Suprapubic skin (tissue), 4 donors: Measurements from ENCODE around the gene TBC1D21. TPM values are rescaled to one million over a fixed set of nuclear protein-coding genes. Genes with fewer than 3 reads are reported as not detected.

Source experiments
- DNase-seq, 2 donors: peaks; one replicate each; pipeline ENCODE4 v3.0.0-alpha.2; 2019; ENCODE audit warnings: low spot score in 2 of 2
- H3K27ac ChIP-seq: fragments of 200-600 bp; sonication (generic); one replicate; pipeline ENCODE4 v1.5.1; 2019
- H3K27me3 ChIP-seq: fragments of 200-600 bp; sonication (generic); one replicate; pipeline ENCODE4 v1.5.1; 2019
- H3K36me3 ChIP-seq: fragments of 200-600 bp; sonication (generic); one replicate; pipeline ENCODE4 v1.5.1; 2019
- H3K4me1 ChIP-seq: fragments of 200-600 bp; sonication (generic); one replicate; pipeline ENCODE4 v1.5.1; 2019
- H3K4me3 ChIP-seq: fragments of 200-600 bp; sonication (generic); one replicate; pipeline ENCODE4 v1.5.1; 2019; ENCODE audit warnings: mild to moderate bottlenecking
- H3K9me3 ChIP-seq: fragments of 200-600 bp; sonication (generic); one replicate; pipeline ENCODE4 v1.5.1; 2019
- EP300 ChIP-seq: sonication (generic); formaldehyde crosslinking; IDR thresholded peaks from one replicate; pipeline ENCODE4 v1.6.1; 2017; ENCODE audit warnings: antibody characterized with exemption
- POLR2A ChIP-seq, 2 donors: fragments of 450-650 bp; IDR thresholded peaks; one replicate each; pipeline ENCODE4 v1.6.1; 2017; ENCODE audit warnings: antibody characterized with exemption in 2 of 2, mild to moderate bottlenecking in 2 of 2, moderate library complexity in 2 of 2
- POLR2AphosphoS5 ChIP-seq, 3 donors: sonication (generic); formaldehyde crosslinking; IDR thresholded peaks; one replicate each; pipeline ENCODE4 v1.6.1; 2017; ENCODE audit warnings: antibody characterized with exemption in 3 of 3
- WGBS: methylation state at CpG from one replicate; pipeline ENCODE4 v1.1.5; 2018; 5-methylcytosine and 5-hydroxymethylcytosine counted together
- total RNA-seq, 4 donors: library from RNA; depleted of rRNA; stranded (reverse); fragments of >200 nt; gene quantifications; one replicate each; pipeline ENCODE4 v1.1.0, GENCODE V29; 2016
- TF ChIP-seq, protein P1 (sequence below), 2 donors: fragments of 200-600 bp in 1 of 2; fragments of 450-650 bp in 1 of 2; sonication (generic) in 1 of 2; IDR thresholded peaks; one replicate each; pipeline ENCODE4 v1.5.1; 2016 to 2019; ENCODE audit warnings: antibody characterized with exemption in 2 of 2, mild to moderate bottlenecking in 1 of 2, moderate library complexity in 1 of 2

Gene TBC1D21
- total RNA-seq, 4 donors from 2014 or later = not detected

- H3K27ac ChIP-seq = peak overlapping the region; percentile 57
- no peaks in the 10 kb centered on the region for H3K9me3 ChIP-seq
- DNase-seq = no peak
- WGBS = 26% methylated on average over 9 of the region's 12 CpGs
- H3K36me3 ChIP-seq = no peaks in the 10 kb centered on the region
- H3K4me1 ChIP-seq = peaks cover 81% of the 10 kb centered on the region
- TF ChIP-seq, protein P1, sequence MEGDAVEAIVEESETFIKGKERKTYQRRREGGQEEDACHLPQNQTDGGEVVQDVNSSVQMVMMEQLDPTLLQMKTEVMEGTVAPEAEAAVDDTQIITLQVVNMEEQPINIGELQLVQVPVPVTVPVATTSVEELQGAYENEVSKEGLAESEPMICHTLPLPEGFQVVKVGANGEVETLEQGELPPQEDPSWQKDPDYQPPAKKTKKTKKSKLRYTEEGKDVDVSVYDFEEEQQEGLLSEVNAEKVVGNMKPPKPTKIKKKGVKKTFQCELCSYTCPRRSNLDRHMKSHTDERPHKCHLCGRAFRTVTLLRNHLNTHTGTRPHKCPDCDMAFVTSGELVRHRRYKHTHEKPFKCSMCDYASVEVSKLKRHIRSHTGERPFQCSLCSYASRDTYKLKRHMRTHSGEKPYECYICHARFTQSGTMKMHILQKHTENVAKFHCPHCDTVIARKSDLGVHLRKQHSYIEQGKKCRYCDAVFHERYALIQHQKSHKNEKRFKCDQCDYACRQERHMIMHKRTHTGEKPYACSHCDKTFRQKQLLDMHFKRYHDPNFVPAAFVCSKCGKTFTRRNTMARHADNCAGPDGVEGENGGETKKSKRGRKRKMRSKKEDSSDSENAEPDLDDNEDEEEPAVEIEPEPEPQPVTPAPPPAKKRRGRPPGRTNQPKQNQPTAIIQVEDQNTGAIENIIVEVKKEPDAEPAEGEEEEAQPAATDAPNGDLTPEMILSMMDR (IDR thresholded peaks at IDR 0.05) = no peak
- TF ChIP-seq EP300 (no peak), POLR2AphosphoS5 (IDR thresholded peaks at IDR 0.05) (no peak), POLR2A (IDR thresholded peaks at IDR 0.05) (no peak)
- H3K4me3 ChIP-seq = no peak overlapping the region
- peaks cover 6% of the 10 kb centered on the region for H3K27me3 ChIP-seq
Measured at GRCh38 chr15:73924171-73924921, 51.0 kb downstream of the TBC1D21 start.

GRCh38 chr15:73925848-73926218 is 52.5 kb downstream of the TBC1D21 start:
- 37% methylated on average over 8 of the region's 8 CpGs for WGBS
- H3K36me3 ChIP-seq = no peaks in the 10 kb centered on the region
- TF ChIP-seq EP300 = no peak
- H3K27ac ChIP-seq = peak overlapping the region; percentile 76
- H3K4me1 ChIP-seq = peaks cover 92% of the 10 kb centered on the region
- no peak for DNase-seq
- H3K27me3 ChIP-seq = peaks cover 6% of the 10 kb centered on the region
- no peaks in the 10 kb centered on the region for H3K9me3 ChIP-seq
- H3K4me3 ChIP-seq = peak overlapping the region; percentile 61

DNA sequence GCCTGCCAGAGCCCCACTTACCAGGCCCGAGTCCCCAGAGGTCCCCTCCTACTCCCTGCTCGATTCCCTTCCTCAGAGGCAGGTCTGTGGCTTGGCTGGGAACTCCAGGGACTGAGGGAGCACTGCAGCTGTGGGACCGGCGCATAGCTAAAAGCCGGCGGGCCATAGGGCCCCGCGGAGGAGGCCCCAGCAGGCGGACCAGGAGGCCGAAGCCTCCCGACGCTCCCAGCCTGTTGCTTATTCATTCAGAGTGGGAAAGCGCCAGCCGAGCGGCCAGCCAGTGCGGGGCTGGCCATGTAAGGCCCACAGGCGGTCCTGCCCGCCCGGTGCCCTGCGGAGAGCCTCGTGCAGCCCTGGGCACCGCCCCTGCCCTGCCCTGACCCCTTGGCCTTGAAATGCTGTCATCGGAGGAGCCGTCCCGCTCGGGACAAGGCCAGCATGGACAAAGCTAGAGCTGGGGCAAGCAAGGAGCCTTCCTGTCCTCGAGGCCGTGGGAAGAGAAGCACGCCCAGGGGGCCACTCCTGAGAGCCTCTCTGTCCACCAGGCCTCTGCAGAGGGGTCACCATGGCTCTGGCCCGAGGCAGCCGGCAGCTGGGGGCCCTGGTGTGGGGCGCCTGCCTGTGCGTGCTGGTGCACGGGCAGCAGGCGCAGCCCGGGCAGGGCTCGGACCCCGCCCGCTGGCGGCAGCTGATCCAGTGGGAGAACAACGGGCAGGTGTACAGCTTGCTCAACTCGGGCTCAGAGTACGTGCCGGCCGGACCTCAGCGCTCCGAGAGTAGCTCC is 53.0 kb downstream of the TBC1D21 start, which contains the start of gene LOXL1:
LOXL1 (plus strand) TSS at position 244 of the 784 bp plus-strand sequence; CDS start at position 566, 322 bp downstream.
- Histone ChIP-seq H3K4me1 (peaks cover 95% of the 10 kb centered on the region), H3K27ac (peak within 1 kb of the TSS; percentile 76), H3K36me3 (no peaks in the 10 kb centered on the region), H3K9me3 (no peaks in the 10 kb centered on the region), H3K27me3 (peaks cover 6% of the 10 kb centered on the region), H3K4me3 (peak within 1 kb of the TSS; percentile 61)
- no peak for DNase-seq
- 7% methylated on average over 5 of the region's 47 CpGs for WGBS
- TF ChIP-seq POLR2AphosphoS5 (IDR thresholded peaks at IDR 0.05) (no peak), POLR2A (IDR thresholded peaks at IDR 0.05) (peak in 1 of 2 donors; percentile 20)

DNA sequence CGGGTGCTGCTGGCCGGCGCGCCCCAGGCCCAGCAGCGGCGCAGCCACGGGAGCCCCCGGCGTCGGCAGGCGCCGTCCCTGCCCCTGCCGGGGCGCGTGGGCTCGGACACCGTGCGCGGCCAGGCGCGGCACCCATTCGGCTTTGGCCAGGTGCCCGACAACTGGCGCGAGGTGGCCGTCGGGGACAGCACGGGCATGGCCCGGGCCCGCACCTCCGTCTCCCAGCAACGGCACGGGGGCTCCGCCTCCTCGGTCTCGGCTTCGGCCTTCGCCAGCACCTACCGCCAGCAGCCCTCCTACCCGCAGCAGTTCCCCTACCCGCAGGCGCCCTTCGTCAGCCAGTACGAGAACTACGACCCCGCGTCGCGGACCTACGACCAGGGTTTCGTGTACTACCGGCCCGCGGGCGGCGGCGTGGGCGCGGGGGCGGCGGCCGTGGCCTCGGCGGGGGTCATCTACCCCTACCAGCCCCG is 53.7 kb downstream of the TBC1D21 start:
- Histone ChIP-seq H3K9me3 (no peaks in the 10 kb centered on the region), H3K4me1 (peaks cover 96% of the 10 kb centered on the region), H3K27me3 (peaks cover 6% of the 10 kb centered on the region), H3K36me3 (no peaks in the 10 kb centered on the region), H3K4me3 (peak overlapping the region; percentile 61), H3K27ac (peak overlapping the region; percentile 76)
- TF ChIP-seq, protein P1 (IDR thresholded peaks at IDR 0.05) = no peak
- TF ChIP-seq POLR2A (IDR thresholded peaks at IDR 0.05) (no peak), POLR2AphosphoS5 (IDR thresholded peaks at IDR 0.05) (no peak), EP300 (no peak)
- no CpG with 5 or more reads among the region's 65 CpGs for WGBS
- DNase-seq = no peak

- peaks cover 90% of the 10 kb centered on the region for H3K4me1 ChIP-seq
- no peak for DNase-seq
- WGBS = 0% methylated on average over 5 of the region's 78 CpGs
Measured at GRCh38 chr15:73927476-73928240, 54.3 kb downstream of the TBC1D21 start.

More at GRCh38 chr15:73927476-73928240, 54.3 kb downstream of the TBC1D21 start:
- no peak for TF ChIP-seq POLR2A (IDR thresholded peaks at IDR 0.05)
- TF ChIP-seq, protein P1 (IDR thresholded peaks at IDR 0.05) = peak; percentile 1 to 48
- H3K36me3 ChIP-seq = no peaks in the 10 kb centered on the region
- peak overlapping the region; percentile 61 for H3K4me3 ChIP-seq
- peak overlapping the region; percentile 76 for H3K27ac ChIP-seq
- H3K27me3 ChIP-seq = peaks cover 6% of the 10 kb centered on the region
- H3K9me3 ChIP-seq = no peaks in the 10 kb centered on the region
